IPS DF 6.9 (cell line): ENCODE measurements around the gene GLG1.
"Not testable (repeated sequence)": the region's sequence is repeated elsewhere in the genome, so short reads cannot be mapped to it uniquely, and the experiment has no call there.

Source experiments
- DNase-seq: peaks from one replicate; pipeline ENCODE4 v3.0.0-alpha.2; 2013; ENCODE audit warnings: low read depth, low spot score
- H3K27ac ChIP-seq: one replicate; pipeline ENCODE4 v1.5.1; 2013; ENCODE audit warnings: low read length, control low read depth
- H3K27me3 ChIP-seq: 2 replicates; pipeline ENCODE4 v1.6.1; 2013; ENCODE audit warnings: mild to moderate bottlenecking, low read length; ENCODE audit not compliant: control insufficient read depth, insufficient read depth
- H3K36me3 ChIP-seq: 2 replicates; pipeline ENCODE4 v1.6.1; 2013; ENCODE audit warnings: low read length; ENCODE audit not compliant: control insufficient read depth, insufficient read depth
- H3K4me1 ChIP-seq: 2 replicates; pipeline ENCODE4 v1.6.1; 2013; ENCODE audit warnings: low read length; ENCODE audit not compliant: control insufficient read depth, insufficient read depth
- H3K4me3 ChIP-seq: 2 replicates; pipeline ENCODE4 v1.5.1; 2013; ENCODE audit warnings: mild to moderate bottlenecking, low read length
- H3K9me3 ChIP-seq: 2 replicates; pipeline ENCODE4 v1.6.1; 2013; ENCODE audit warnings: low read length, inconsistent platforms; ENCODE audit not compliant: control insufficient read depth, insufficient read depth
- WGBS: extraction: QIAGEN DNeasy Blood & Tissue Kit; methylation state at CpG from one replicate; pipeline ENCODE4 v1.1.7; 2013; ENCODE audit warnings: mixed read lengths, missing lambda C conversion rate; ENCODE audit not compliant: insufficient read length, insufficient coverage; 5-methylcytosine and 5-hydroxymethylcytosine counted together

Gene GLG1

DNA sequence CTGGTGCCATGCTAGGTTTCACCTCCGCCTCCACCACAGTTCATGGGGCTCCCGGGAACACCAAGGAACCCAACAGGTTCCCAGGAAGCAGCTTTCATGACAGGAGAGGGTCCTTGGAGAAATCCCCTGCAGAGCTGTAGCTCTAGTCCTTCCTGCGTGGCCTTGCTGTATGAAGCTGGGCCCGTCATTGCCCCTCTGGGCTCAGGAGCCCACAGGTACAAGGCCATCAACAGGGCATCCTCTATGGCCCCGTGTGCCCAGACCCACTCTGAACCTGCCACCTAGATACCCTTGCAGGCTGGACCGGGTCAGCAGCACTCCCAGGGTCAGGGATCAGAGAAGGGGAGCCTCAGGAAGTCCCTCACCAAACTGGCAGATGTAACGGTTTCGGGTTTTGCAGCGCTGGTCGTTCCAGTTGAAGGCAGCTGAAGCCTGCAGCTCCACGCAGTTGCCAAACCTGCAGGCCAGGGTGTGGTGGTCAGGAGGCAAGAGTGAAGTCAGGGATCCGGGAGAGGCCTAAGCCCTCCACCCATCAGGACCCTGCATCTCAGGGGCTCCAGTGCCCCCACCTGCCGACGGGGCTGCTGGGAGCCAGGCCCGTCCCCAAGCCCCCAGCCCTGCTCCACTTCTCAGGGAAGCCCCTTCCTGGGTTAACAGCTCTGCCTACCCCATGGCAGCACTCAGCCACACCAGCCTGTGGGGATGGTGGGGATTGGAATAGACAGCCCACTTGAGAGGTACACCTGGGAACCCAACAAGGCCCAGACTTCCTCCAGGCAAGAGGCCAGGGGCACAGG, 197.5 kb downstream of the GLG1 start:
- H3K4me1 ChIP-seq, H3K36me3 ChIP-seq, H3K9me3 ChIP-seq, H3K27me3 ChIP-seq, H3K27ac ChIP-seq, H3K4me3 ChIP-seq, DNase-seq: not testable (repeated sequence)
- WGBS = no CpG with 5 or more reads among the region's 15 CpGs

GRCh38 chr16:74407362-74407705, 199.6 kb downstream of the GLG1 start:
- DNase-seq, H3K27me3 ChIP-seq, H3K4me1 ChIP-seq, H3K36me3 ChIP-seq, H3K27ac ChIP-seq, H3K9me3 ChIP-seq: not testable (repeated sequence)
- no CpG with 5 or more reads among the region's 23 CpGs for WGBS
- peak overlapping the region; percentile 30; the same call in 1 of the 2 replicates for H3K4me3 ChIP-seq

DNA sequence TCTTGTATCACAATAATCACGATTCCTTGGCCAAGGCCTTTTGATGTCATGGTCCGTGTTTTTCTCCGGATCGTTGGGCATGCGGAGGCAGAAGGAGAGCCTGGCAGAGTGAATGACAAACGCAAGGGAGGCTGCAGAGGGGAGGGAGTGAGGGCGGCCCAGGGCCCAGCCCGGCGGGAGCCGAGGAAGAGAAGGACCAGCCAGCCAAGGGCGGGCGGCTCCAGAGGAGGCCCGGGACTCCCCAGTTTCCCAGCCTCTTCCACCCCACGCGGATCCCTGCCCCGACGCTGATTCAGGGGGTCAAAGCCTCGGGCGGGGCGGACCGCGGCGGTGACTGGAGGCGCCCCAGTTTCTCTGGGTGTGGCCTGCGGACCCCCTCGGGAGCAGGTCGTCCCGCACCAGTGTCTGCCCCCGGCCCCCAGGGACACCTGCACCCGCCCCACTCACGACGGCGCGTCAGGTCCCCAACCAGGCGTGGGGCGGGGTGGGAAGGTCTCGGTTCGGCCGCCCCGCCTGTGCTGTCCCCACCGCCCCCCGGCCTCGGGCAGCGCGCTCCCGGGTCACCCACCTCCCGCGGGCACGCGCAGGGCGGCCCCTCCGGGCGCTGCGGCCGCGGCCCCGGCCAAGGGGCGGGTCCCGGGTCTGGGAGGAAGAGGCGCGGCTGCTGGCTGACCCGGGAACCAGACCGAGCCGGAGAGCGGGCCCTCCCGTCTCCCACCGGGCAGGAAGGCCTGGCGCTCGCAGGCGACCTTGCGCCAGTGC, 200.1 kb downstream of the GLG1 start:
- not testable (repeated sequence) for H3K36me3 ChIP-seq, H3K9me3 ChIP-seq, H3K4me3 ChIP-seq, H3K27ac ChIP-seq, H3K27me3 ChIP-seq, H3K4me1 ChIP-seq, DNase-seq
- WGBS = no CpG with 5 or more reads among the region's 71 CpGs

DNA sequence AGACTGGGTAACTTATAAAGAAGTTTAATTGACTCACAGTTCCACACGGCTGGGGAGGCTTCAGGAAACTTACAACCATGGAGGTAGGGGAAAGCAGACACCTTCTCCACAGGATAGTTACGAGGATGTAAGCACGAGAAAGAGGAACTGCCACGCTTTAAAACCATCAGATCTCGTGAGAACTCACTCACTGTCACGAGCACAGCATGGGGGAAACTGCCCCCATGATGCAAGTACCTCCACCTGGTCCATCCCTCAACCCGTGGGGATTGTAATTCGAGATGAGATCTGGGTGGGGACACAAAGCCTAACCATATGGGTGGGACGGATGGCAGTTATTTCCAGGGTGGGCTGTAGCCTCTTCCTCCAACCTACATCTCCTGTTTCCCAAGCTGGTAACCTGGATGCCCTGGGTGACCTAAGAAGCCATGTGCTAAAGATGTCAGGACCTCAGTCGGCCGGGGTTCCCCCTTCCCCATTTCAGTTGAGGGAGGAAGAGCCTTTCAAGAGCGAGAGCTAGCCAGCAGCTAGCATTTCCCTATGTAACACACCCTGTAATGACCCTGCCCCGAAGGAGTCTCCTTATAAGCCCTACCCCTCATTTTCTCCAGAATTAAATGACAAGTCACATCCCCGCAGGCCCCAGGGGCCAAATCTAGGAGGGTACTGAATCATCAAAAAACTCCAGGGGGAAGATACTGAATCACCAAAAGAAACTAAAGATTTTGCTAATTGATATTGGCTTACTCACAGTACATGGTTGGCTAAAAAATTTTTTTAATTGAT, 202.6 kb downstream of the GLG1 start:
- H3K36me3 ChIP-seq, H3K27ac ChIP-seq, H3K4me1 ChIP-seq, H3K4me3 ChIP-seq, H3K27me3 ChIP-seq, DNase-seq, H3K9me3 ChIP-seq: not testable (repeated sequence)
- WGBS = no CpG with 5 or more reads among the region's 14 CpGs

DNA sequence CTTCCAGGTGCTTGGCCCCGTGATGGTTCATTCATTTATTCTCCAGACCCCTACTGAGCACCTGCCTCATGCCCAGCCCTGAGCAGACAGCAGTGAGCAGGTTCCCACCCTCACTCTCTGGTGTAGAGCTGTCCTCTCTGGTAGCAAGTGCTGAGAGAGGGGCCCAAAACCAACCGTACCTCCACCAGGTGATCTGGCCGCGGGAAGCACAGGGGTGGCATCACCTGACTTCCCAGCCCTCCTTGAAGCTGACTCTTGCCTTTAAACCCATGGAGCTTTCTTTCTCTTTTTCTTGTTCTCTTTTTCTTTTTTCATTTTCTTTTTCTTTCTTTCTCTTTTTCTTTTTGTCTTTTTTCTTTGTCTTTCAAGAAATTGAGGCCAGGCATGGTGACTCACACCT, 206.7 kb downstream of the GLG1 start:
- no CpG with 5 or more reads among the region's 4 CpGs for WGBS
- not testable (repeated sequence) for DNase-seq

DNA sequence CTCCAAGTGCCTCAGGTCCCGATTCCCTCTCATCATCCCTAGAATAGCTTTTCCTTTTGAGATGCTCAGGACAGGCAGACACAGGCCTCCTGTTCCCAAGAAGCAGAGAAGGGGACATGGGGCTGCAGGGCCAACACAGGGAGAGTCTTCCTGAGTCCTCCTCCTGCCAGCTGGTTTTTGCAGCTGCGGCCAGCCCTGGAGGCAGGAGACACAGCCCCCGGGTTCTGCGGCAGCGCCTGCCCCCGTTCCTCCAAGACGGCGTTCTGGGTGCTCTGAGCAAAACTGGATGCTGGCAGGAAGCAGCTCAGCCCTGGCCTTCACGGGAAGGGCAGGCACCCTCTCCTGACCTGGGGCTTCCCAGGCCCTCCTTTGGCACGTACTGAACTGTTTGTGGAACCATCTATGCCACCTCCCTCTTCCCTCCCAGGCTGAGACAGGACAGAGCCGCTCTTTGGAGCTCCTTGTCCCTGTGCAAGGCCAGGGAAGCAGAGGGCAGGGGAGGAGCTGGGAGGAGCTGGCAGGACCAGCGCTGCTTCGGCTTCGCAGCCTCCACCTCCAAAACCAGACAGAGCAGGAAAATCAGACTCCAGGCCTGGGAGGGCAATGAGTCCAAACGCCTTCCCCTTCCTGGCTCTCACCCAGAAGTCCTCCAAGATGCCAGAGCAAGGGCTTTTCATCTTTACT, 208.6 kb downstream of the GLG1 start:
- not testable (repeated sequence) for H3K27ac ChIP-seq, H3K4me1 ChIP-seq, H3K4me3 ChIP-seq, DNase-seq, H3K36me3 ChIP-seq, H3K27me3 ChIP-seq, H3K9me3 ChIP-seq
- WGBS = no CpG with 5 or more reads among the region's 15 CpGs

More for the DNA sequence above, 206.7 kb downstream of the GLG1 start:
- not testable (repeated sequence) for H3K27ac ChIP-seq, H3K4me3 ChIP-seq, H3K27me3 ChIP-seq, H3K36me3 ChIP-seq, H3K4me1 ChIP-seq, H3K9me3 ChIP-seq
